ENCODE data around the gene TFG.
A peak's percentile ranks its signal among the peaks of the same experiment; 100 is the strongest.

Gene TFG

GRCh38 chr3:100693225-100693624 is 16.1 kb upstream of the TFG start:
- Histone ChIP-seq H3K4me1 (ENCODE audit: control insufficient read depth, insufficient read depth, low read length) (peaks cover 4% of the 10 kb centered on the region), H3K36me3 (ENCODE audit: control insufficient read depth, insufficient read depth, low read length, severe bottlenecking) (no peaks in the 10 kb centered on the region), H3K27me3 (replicated peaks; ENCODE audit: control insufficient read depth, insufficient read depth, low read length) (peaks cover 6% of the 10 kb centered on the region), H3K9ac (ENCODE audit: low read length) (no peak overlapping the region), H3K9me3 (ENCODE audit: control insufficient read depth, low read length) (no peaks in the 10 kb centered on the region), H3K4me3 (ENCODE audit: low read length) (no peak overlapping the region)
- no peak for DNase-seq (ENCODE audit: low read depth)

- H3K9me3 ChIP-seq (ENCODE audit: control insufficient read depth, low read length): no peaks in the 10 kb centered on the region
- no peaks in the 10 kb centered on the region for H3K36me3 ChIP-seq (ENCODE audit: control insufficient read depth, insufficient read depth, low read length, severe bottlenecking)
- no peak overlapping the region for H3K9ac ChIP-seq (ENCODE audit: low read length)
- peaks cover 6% of the 10 kb centered on the region for H3K27me3 ChIP-seq (replicated peaks; ENCODE audit: control insufficient read depth, insufficient read depth, low read length)
- H3K4me3 ChIP-seq (ENCODE audit: low read length): no peak overlapping the region
- peaks cover 4% of the 10 kb centered on the region for H3K4me1 ChIP-seq (ENCODE audit: control insufficient read depth, insufficient read depth, low read length)
- no peak for DNase-seq (ENCODE audit: low read depth)
Measured at GRCh38 chr3:100695696-100696095, 13.6 kb upstream of the TFG start.

DNA sequence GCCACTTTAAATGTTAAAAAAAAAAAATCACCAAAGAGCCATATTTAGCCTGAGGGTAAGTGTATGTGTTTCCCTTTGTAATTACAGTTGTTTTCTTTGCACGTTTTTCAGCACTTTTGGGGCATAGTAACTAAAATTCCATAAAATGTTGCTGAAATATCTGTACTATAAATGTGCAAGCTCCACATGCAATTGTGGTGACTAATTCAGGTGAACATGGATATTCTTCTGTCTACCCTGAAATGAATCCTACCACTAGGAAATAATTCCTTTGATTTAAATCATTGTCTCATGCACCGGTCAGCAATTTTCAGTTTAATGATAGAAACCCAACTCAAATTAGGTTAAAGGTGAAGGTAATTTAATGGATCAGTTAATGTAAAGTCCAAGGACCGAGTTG is 13.1 kb upstream of the TFG start:
- Histone ChIP-seq H3K27me3 (replicated peaks; ENCODE audit: control insufficient read depth, insufficient read depth, low read length) (peaks cover 6% of the 10 kb centered on the region), H3K4me1 (ENCODE audit: control insufficient read depth, insufficient read depth, low read length) (peaks cover 4% of the 10 kb centered on the region), H3K36me3 (ENCODE audit: control insufficient read depth, insufficient read depth, low read length, severe bottlenecking) (no peaks in the 10 kb centered on the region), H3K9ac (ENCODE audit: low read length) (no peak overlapping the region), H3K9me3 (ENCODE audit: control insufficient read depth, low read length) (no peaks in the 10 kb centered on the region), H3K4me3 (ENCODE audit: low read length) (no peak overlapping the region)
- DNase-seq (ENCODE audit: low read depth): no peak

- no peak for DNase-seq (ENCODE audit: low read depth)
- H3K9me3 ChIP-seq (ENCODE audit: control insufficient read depth, low read length): no peaks in the 10 kb centered on the region
- peaks cover 3% of the 10 kb centered on the region for H3K27me3 ChIP-seq (replicated peaks; ENCODE audit: control insufficient read depth, insufficient read depth, low read length)
- H3K4me1 ChIP-seq (ENCODE audit: control insufficient read depth, insufficient read depth, low read length): peaks cover 4% of the 10 kb centered on the region
- H3K4me3 ChIP-seq (ENCODE audit: low read length): no peak overlapping the region
- no peaks in the 10 kb centered on the region for H3K36me3 ChIP-seq (ENCODE audit: control insufficient read depth, insufficient read depth, low read length, severe bottlenecking)
- H3K9ac ChIP-seq (ENCODE audit: low read length): no peak overlapping the region
Measured at GRCh38 chr3:100697172-100697571, 12.1 kb upstream of the TFG start.

DNA sequence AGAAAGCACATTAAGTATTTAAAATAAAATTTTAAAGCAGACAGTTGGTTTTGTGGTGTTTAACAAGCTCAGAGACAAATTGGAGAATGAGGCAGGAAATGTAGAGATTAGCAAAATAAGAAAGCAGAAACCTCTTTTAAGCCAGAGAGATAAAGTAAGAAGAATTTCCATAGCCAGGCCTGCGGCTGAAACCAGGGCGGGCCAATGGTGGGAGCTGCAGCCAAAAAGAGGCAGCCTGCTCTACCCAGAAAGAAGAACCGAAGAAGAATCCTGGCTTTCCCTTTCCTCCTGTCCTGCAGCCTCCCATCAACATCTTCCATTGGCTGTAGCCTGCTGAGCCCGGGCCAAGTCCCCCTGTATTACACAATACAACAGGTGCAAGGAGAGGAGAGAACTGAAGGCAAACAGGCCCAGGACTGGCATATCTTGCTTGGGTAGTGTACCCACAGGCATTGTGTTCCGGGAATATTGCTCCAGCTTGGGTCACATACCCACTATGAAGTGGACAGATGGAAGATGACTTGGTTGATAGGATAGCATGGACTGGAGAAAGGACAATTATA is 11.5 kb upstream of the TFG start:
- no peak for DNase-seq (ENCODE audit: low read depth)
- Histone ChIP-seq H3K9me3 (ENCODE audit: control insufficient read depth, low read length) (no peaks in the 10 kb centered on the region), H3K4me1 (ENCODE audit: control insufficient read depth, insufficient read depth, low read length) (peaks cover 4% of the 10 kb centered on the region), H3K27me3 (replicated peaks; ENCODE audit: control insufficient read depth, insufficient read depth, low read length) (no peaks in the 10 kb centered on the region), H3K4me3 (ENCODE audit: low read length) (no peak overlapping the region), H3K36me3 (ENCODE audit: control insufficient read depth, insufficient read depth, low read length, severe bottlenecking) (no peaks in the 10 kb centered on the region), H3K9ac (ENCODE audit: low read length) (no peak overlapping the region)

- Histone ChIP-seq H3K4me1 (ENCODE audit: control insufficient read depth, insufficient read depth, low read length) (peaks cover 4% of the 10 kb centered on the region), H3K4me3 (ENCODE audit: low read length) (no peak overlapping the region), H3K9me3 (ENCODE audit: control insufficient read depth, low read length) (no peaks in the 10 kb centered on the region), H3K9ac (ENCODE audit: low read length) (no peak overlapping the region), H3K27me3 (replicated peaks; ENCODE audit: control insufficient read depth, insufficient read depth, low read length) (no peaks in the 10 kb centered on the region), H3K36me3 (ENCODE audit: control insufficient read depth, insufficient read depth, low read length, severe bottlenecking) (no peaks in the 10 kb centered on the region)
- DNase-seq (ENCODE audit: low read depth): no peak
Measured at GRCh38 chr3:100698736-100699135, 10.6 kb upstream of the TFG start.

DNA sequence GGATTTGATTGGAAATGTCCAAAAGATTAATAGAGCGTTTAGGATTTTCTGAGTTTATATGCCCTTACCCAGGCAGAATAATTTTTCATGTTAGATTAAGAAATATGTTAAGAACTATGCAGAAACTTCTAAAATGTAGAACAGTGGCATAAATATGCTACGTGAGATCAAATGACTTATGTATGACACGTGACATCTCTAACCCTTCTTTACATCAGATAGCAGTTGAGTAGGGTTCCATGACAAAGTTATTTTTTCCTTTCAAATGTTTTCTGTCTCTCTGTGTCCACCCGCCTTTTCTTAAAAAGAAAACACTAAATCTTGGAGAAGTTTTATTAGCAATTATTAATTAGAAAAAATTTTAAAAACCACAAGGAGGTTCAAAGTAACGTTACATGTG is 8.6 kb upstream of the TFG start:
- Histone ChIP-seq H3K27me3 (replicated peaks; ENCODE audit: control insufficient read depth, insufficient read depth, low read length) (no peaks in the 10 kb centered on the region), H3K36me3 (ENCODE audit: control insufficient read depth, insufficient read depth, low read length, severe bottlenecking) (no peaks in the 10 kb centered on the region), H3K4me3 (ENCODE audit: low read length) (no peak overlapping the region), H3K4me1 (ENCODE audit: control insufficient read depth, insufficient read depth, low read length) (no peaks in the 10 kb centered on the region), H3K9me3 (ENCODE audit: control insufficient read depth, low read length) (no peaks in the 10 kb centered on the region), H3K9ac (ENCODE audit: low read length) (no peak overlapping the region)
- no peak for DNase-seq (ENCODE audit: low read depth)

DNA sequence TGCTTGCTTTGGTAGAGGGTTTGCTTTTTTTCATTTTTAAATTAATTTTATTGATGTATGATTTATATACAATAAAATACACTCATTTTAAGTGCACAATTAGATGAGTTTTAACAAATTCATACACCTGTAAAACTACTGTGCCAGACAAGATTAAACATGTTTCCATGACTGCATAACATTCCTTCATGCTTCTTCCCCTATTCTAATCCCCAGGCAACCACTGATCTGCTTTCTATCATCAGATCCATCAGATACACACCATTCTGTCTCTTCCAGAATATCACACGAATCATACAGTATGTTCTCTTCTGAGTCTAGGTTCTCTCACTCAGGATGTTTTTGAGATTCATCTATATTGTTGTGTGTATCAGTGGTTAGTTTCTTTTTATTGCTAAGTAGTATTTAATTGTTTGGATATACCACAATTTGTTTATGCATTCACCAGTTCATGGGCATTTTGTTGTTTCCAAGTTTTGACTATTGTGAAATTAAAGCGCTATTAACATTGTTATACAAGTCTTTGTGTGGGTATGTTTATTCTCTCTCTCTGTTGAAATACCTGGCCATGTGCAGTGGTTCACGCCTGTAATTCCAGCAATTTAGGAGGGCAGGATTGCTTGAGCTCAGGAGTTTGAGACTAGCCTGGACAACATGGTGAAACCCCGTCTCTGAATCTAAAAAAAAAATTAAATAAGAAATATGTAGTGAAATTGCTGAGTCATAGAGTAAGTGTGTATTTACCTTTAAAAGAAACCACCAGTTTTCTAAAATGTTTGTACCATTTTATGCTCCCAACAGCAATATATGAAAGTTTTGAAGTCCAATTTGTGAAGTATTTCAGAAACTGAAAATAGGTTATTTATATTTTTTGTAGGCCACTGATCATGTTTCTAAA is 7.0 kb upstream of the TFG start:
- Histone ChIP-seq H3K9ac (ENCODE audit: low read length) (no peak overlapping the region), H3K9me3 (ENCODE audit: control insufficient read depth, low read length) (no peaks in the 10 kb centered on the region), H3K4me1 (ENCODE audit: control insufficient read depth, insufficient read depth, low read length) (no peaks in the 10 kb centered on the region), H3K4me3 (ENCODE audit: low read length) (no peak overlapping the region), H3K27me3 (replicated peaks; ENCODE audit: control insufficient read depth, insufficient read depth, low read length) (no peaks in the 10 kb centered on the region), H3K36me3 (ENCODE audit: control insufficient read depth, insufficient read depth, low read length, severe bottlenecking) (no peaks in the 10 kb centered on the region)
- no peak for DNase-seq (ENCODE audit: low read depth)

DNA sequence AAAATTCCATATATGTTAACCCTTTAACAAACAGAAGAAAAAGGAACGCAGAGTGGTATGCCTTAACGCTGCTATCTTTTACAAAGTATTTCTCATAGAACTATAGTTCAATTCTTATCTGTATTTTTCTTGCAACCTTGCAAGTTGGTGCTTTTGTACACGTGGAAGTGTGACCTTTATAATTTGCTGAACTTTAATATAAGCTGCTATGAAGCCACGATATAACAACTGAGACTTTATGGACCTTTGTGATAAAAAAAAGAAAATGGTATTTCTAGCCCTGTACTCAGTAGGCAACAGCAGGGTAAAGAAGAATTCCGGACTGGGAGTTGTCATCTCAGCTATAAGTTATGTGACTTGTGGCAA is 6.3 kb upstream of the TFG start:
- DNase-seq (ENCODE audit: low read depth): no peak
- Histone ChIP-seq H3K4me1 (ENCODE audit: control insufficient read depth, insufficient read depth, low read length) (no peaks in the 10 kb centered on the region), H3K36me3 (ENCODE audit: control insufficient read depth, insufficient read depth, low read length, severe bottlenecking) (no peaks in the 10 kb centered on the region), H3K9ac (ENCODE audit: low read length) (no peak overlapping the region), H3K27me3 (replicated peaks; ENCODE audit: control insufficient read depth, insufficient read depth, low read length) (no peaks in the 10 kb centered on the region), H3K4me3 (ENCODE audit: low read length) (no peak overlapping the region), H3K9me3 (ENCODE audit: control insufficient read depth, low read length) (no peaks in the 10 kb centered on the region)

DNA sequence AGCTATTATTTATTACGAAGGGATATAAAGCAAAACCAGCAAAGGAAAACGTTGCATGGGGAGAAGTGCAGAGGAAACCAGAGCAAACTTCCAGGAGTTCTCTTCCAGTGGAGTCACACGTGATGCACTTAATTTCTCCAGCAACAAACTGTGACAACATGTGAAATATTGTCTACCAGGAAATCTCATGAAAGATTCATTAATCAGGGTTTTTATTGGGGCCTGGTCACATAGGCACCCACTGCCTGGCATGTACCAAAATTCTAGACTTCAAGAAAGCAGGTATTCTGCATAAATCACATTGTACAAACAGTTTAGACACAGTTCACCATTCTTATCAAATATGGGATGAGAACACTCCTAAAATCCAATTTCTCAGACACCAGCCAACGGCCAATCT is 5.4 kb upstream of the TFG start:
- Histone ChIP-seq H3K4me3 (ENCODE audit: low read length) (no peak overlapping the region), H3K36me3 (ENCODE audit: control insufficient read depth, insufficient read depth, low read length, severe bottlenecking) (no peaks in the 10 kb centered on the region), H3K27me3 (replicated peaks; ENCODE audit: control insufficient read depth, insufficient read depth, low read length) (no peaks in the 10 kb centered on the region), H3K9me3 (ENCODE audit: control insufficient read depth, low read length) (no peaks in the 10 kb centered on the region), H3K9ac (ENCODE audit: low read length) (no peak overlapping the region), H3K4me1 (ENCODE audit: control insufficient read depth, insufficient read depth, low read length) (peaks cover 3% of the 10 kb centered on the region)
- no peak for DNase-seq (ENCODE audit: low read depth)

DNA sequence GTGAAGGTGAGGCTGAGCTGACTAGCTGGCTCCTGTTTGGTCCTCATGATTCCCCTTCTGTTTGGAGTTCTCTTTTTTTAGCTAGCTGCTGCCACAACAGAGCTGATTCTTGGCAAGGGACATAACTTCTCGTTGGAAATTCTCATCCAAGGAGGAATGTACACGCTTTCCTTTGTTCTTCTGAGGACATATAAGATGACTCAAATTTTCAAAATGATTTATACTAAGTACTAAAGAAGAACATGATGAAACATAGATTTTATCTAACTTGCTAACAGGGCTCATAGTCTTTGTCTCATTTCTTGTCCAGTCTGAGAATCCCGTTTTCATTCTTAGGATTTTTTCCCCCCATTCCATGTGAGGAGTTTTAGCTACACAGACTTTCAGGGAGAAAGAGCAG is 2.9 kb upstream of the TFG start:
- no peaks in the 10 kb centered on the region for H3K27me3 ChIP-seq (replicated peaks; ENCODE audit: control insufficient read depth, insufficient read depth, low read length)
- DNase-seq (ENCODE audit: low read depth): peak; percentile 28

GRCh38 chr3:100708644-100708988 is 678 bp upstream of the TFG start:
- Histone ChIP-seq H3K9me3 (ENCODE audit: control insufficient read depth, low read length) (no peaks in the 10 kb centered on the region), H3K36me3 (ENCODE audit: control insufficient read depth, insufficient read depth, low read length, severe bottlenecking) (peaks cover 7% of the 10 kb centered on the region), H3K9ac (ENCODE audit: low read length) (peak overlapping the region; percentile 83), H3K4me3 (ENCODE audit: low read length) (peak overlapping the region; percentile 86), H3K27me3 (replicated peaks; ENCODE audit: control insufficient read depth, insufficient read depth, low read length) (no peaks in the 10 kb centered on the region), H3K4me1 (ENCODE audit: control insufficient read depth, insufficient read depth, low read length) (peaks cover 28% of the 10 kb centered on the region)
- DNase-seq (ENCODE audit: low read depth): no peak

More for the DNA sequence above, 2.9 kb upstream of the TFG start:
- no peak overlapping the region for H3K9ac ChIP-seq (ENCODE audit: low read length)
- no peaks in the 10 kb centered on the region for H3K9me3 ChIP-seq (ENCODE audit: control insufficient read depth, low read length)
- H3K36me3 ChIP-seq (ENCODE audit: control insufficient read depth, insufficient read depth, low read length, severe bottlenecking): no peaks in the 10 kb centered on the region
- no peak overlapping the region for H3K4me3 ChIP-seq (ENCODE audit: low read length)
- peaks cover 10% of the 10 kb centered on the region for H3K4me1 ChIP-seq (ENCODE audit: control insufficient read depth, insufficient read depth, low read length)
